Peyer's patch (tissue), 4 donors: Measurements from ENCODE around the gene KLK6.

Experiments used
- CTCF ChIP-seq, 6 experiments: fragments of 450-650 bp in 4 of 6; fragments of 200-600 bp in 2 of 6; sonication (generic) in 1 of 6; IDR thresholded peaks; one replicate each; pipeline ENCODE4 v1.5.1; 2017 to 2019; ENCODE audit warnings: antibody characterized with exemption in 6 of 6, mild to moderate bottlenecking in 3 of 6, moderate library complexity in 1 of 6
- POLR2A ChIP-seq, 2 donors: fragments of 450-650 bp; IDR thresholded peaks; one replicate each; pipeline ENCODE4 v1.5.1; 2017; ENCODE audit warnings: antibody characterized with exemption in 2 of 2, mild to moderate bottlenecking in 2 of 2, moderate library complexity in 2 of 2

DNA sequence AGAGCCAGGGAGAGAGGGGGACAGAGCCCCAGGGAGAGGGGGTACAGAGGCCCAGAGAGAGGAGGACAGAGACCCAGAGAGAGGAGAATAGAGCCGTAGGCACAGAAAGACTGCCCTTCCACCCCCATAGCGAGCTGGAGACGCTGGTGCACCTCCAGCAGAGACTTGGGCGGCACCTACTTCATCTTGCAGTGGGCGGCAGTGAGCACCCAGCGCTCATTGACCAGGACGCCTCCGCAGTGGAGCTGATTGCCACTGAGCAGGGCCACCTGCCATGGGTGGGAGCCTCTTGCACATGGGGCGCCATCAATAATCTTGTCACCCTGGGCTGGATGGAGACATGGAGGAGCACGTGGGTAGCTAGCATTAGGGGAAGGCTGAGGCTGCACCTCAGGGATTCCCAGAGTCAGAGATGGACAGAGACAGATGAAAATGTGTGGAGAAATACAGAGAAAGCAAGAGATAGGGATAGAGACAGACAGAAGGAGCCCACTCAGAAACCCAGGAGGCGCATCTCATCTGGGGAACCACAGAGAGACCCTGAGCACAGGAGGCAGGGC is 12.3 kb upstream of the KLK6 start:
- TF ChIP-seq POLR2A (IDR thresholded peaks at IDR 0.05) = no peak
- TF ChIP-seq CTCF (IDR thresholded peaks at IDR 0.05) = no peak
